Activated naive CD8-positive, alpha-beta T cell (primary cell): ENCODE measurements around the gene RCC1.
"Not testable (repeated sequence)": the region's sequence is repeated elsewhere in the genome, so short reads cannot be mapped to it uniquely, and the experiment has no call there.

Experiments
- H3K27ac Mint-ChIP-seq: one replicate; pipeline ENCODE4 v1.8.0; 2021; ENCODE audit warnings: mixed read lengths
- H3K27me3 Mint-ChIP-seq: one replicate; pipeline ENCODE4 v1.8.0; 2021; ENCODE audit warnings: mixed read lengths
- H3K36me3 Mint-ChIP-seq: one replicate; pipeline ENCODE4 v1.8.0; 2021; ENCODE audit warnings: mixed read lengths
- H3K4me1 Mint-ChIP-seq: one replicate; pipeline ENCODE4 v1.8.0; 2021; ENCODE audit warnings: low read depth, mixed read lengths
- H3K4me3 Mint-ChIP-seq: one replicate; pipeline ENCODE4 v1.8.0; 2021; ENCODE audit warnings: mild to moderate bottlenecking, mixed read lengths
- H3K9me3 Mint-ChIP-seq: one replicate; pipeline ENCODE4 v1.8.0; 2021; ENCODE audit warnings: low read depth, mixed read lengths

Gene RCC1

GRCh38 chr1:28519946-28520725, 14.3 kb downstream of the RCC1 start:
- H3K27me3 Mint-ChIP-seq, result no peaks in the 10 kb centered on the region
- H3K4me3 Mint-ChIP-seq, result peak overlapping the region; percentile 73
- H3K4me1 Mint-ChIP-seq, result peaks cover 29% of the 10 kb centered on the region
- H3K9me3 Mint-ChIP-seq, result no peaks in the 10 kb centered on the region
- H3K36me3 Mint-ChIP-seq, result peaks cover 18% of the 10 kb centered on the region
- no peak overlapping the region for H3K27ac Mint-ChIP-seq

- H3K27ac Mint-ChIP-seq, H3K27me3 Mint-ChIP-seq, H3K4me3 Mint-ChIP-seq, H3K9me3 Mint-ChIP-seq: not testable (repeated sequence)
- Mint-ChIP-seq H3K36me3 (peaks cover 18% of the 10 kb centered on the region), H3K4me1 (peaks cover 29% of the 10 kb centered on the region)
These were observed 15.0 kb downstream of the RCC1 start for GRCh38 chr1:28520796-28521195.

GRCh38 chr1:28521502-28522164, 15.8 kb downstream of the RCC1 start:
- H3K9me3 Mint-ChIP-seq, result no peaks in the 10 kb centered on the region
- H3K27me3 Mint-ChIP-seq, result no peaks in the 10 kb centered on the region
- H3K4me1 Mint-ChIP-seq, result peaks cover 28% of the 10 kb centered on the region
- peak overlapping the region; percentile 66 for H3K4me3 Mint-ChIP-seq
- H3K27ac Mint-ChIP-seq, result no peak overlapping the region
- H3K36me3 Mint-ChIP-seq, result peaks cover 18% of the 10 kb centered on the region

- H3K36me3 Mint-ChIP-seq, result peaks cover 18% of the 10 kb centered on the region
- H3K27me3 Mint-ChIP-seq, result not testable (repeated sequence)
These were observed 16.7 kb downstream of the RCC1 start for GRCh38 chr1:28522537-28522936.

DNA sequence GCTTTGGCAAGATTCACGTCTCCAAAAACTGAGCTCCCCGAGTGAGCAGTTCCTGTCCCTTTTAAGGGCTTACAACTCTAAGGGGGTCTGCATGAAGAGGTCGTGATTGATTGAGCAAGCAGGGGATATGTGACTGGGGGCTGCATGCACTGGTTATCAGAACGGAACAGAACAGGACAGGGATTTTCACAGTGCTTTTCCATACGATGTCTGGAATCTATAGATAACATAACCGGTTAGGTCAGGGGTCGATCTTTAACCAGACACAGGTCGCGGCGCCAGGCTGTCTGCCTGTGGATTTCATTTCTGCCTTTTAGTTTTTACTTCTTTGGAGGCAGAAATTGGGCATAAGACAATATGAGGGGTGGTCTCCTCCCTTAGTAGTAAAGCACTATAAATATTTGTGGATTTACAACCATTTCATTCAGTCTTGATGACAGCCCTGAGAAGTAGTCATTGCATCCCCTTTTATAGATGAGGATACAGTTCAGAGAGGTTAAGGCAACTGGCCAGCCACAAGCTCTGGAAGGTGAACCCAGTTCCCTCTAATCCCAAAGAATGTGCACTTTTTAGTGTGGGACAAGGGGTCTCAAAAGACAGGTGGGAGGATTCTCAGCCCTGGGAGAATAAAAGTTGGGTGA, 19.3 kb downstream of the RCC1 start:
- not testable (repeated sequence) for H3K27ac Mint-ChIP-seq, H3K27me3 Mint-ChIP-seq

More at GRCh38 chr1:28522537-28522936, 16.7 kb downstream of the RCC1 start:
- H3K4me3 Mint-ChIP-seq, H3K9me3 Mint-ChIP-seq, H3K27ac Mint-ChIP-seq: not testable (repeated sequence)
- peaks cover 22% of the 10 kb centered on the region for H3K4me1 Mint-ChIP-seq

GRCh38 chr1:28526886-28527285, 21.0 kb downstream of the RCC1 start:
- Mint-ChIP-seq H3K9me3 (no peaks in the 10 kb centered on the region), H3K36me3 (peaks cover 13% of the 10 kb centered on the region), H3K27ac (no peak overlapping the region), H3K27me3 (no peaks in the 10 kb centered on the region), H3K4me1 (peaks cover 4% of the 10 kb centered on the region), H3K4me3 (no peak overlapping the region)

More for the DNA sequence above, 19.3 kb downstream of the RCC1 start:
- Mint-ChIP-seq H3K36me3 (peaks cover 14% of the 10 kb centered on the region), H3K4me1 (peaks cover 11% of the 10 kb centered on the region)
- not testable (repeated sequence) for H3K9me3 Mint-ChIP-seq, H3K4me3 Mint-ChIP-seq

- no peaks in the 10 kb centered on the region for H3K27me3 Mint-ChIP-seq
- H3K27ac Mint-ChIP-seq, result no peak overlapping the region
- H3K4me1 Mint-ChIP-seq, result no peaks in the 10 kb centered on the region
- H3K36me3 Mint-ChIP-seq, result peaks cover 10% of the 10 kb centered on the region
- no peaks in the 10 kb centered on the region for H3K9me3 Mint-ChIP-seq
- no peak overlapping the region for H3K4me3 Mint-ChIP-seq
These were observed 24.6 kb downstream of the RCC1 start for GRCh38 chr1:28530456-28530855.

DNA sequence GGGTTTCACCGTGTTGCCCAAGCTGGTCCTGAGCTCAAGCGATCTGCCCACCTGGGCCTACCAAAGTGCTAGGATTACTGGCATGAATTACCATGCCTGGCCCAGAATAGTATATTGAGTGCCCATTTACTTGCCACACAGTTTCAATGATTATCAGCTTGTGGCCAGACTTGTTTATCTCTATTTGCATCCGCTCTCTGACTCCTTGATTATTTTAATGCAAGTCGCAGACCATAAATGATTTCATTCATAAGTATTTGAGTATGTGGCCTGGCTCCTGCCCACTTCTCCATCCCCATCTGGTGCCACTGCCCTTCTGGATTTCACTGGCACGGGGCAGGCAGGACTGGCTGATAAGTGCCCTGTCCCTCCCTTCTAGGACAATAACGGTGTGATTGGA, 28.8 kb downstream of the RCC1 start:
- H3K4me3 Mint-ChIP-seq, result no peak overlapping the region
- no peaks in the 10 kb centered on the region for H3K4me1 Mint-ChIP-seq
- H3K9me3 Mint-ChIP-seq, result no peaks in the 10 kb centered on the region
- H3K27ac Mint-ChIP-seq, result no peak overlapping the region
- H3K27me3 Mint-ChIP-seq, result no peaks in the 10 kb centered on the region
- peaks cover 10% of the 10 kb centered on the region for H3K36me3 Mint-ChIP-seq

DNA sequence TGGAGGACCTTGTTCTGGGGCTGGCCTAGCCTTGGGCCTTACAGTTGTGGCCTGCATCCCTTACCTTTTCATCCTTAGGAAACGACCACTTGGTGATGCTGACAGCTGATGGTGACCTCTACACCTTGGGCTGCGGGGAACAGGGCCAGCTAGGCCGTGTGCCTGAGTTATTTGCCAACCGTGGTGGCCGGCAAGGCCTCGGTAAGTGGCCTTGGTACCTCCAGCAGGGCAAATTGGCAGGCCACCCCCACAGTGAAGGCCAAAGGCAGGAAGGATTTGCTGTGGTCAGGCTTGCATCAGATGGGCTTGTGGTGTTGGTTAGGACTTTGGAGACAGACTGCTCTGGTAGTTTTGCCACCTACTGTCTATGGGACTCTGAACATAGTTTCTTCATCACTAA, 29.3 kb downstream of the RCC1 start:
- H3K9me3 Mint-ChIP-seq, result no peaks in the 10 kb centered on the region
- H3K27ac Mint-ChIP-seq, result no peak overlapping the region
- H3K4me1 Mint-ChIP-seq, result no peaks in the 10 kb centered on the region
- no peaks in the 10 kb centered on the region for H3K27me3 Mint-ChIP-seq
- H3K36me3 Mint-ChIP-seq, result peaks cover 10% of the 10 kb centered on the region
- no peak overlapping the region for H3K4me3 Mint-ChIP-seq

GRCh38 chr1:28537457-28538199, 31.8 kb downstream of the RCC1 start:
- Mint-ChIP-seq H3K4me3 (no peak overlapping the region), H3K4me1 (no peaks in the 10 kb centered on the region), H3K36me3 (peaks cover 6% of the 10 kb centered on the region)

GRCh38 chr1:28538286-28538685, 32.4 kb downstream of the RCC1 start:
- Mint-ChIP-seq H3K9me3 (no peaks in the 10 kb centered on the region), H3K4me1 (no peaks in the 10 kb centered on the region), H3K27ac (no peak overlapping the region), H3K27me3 (no peaks in the 10 kb centered on the region), H3K36me3 (peaks cover 6% of the 10 kb centered on the region), H3K4me3 (no peak overlapping the region)

More at GRCh38 chr1:28537457-28538199, 31.8 kb downstream of the RCC1 start:
- Mint-ChIP-seq H3K9me3 (no peaks in the 10 kb centered on the region), H3K27ac (no peak overlapping the region), H3K27me3 (no peaks in the 10 kb centered on the region)

DNA sequence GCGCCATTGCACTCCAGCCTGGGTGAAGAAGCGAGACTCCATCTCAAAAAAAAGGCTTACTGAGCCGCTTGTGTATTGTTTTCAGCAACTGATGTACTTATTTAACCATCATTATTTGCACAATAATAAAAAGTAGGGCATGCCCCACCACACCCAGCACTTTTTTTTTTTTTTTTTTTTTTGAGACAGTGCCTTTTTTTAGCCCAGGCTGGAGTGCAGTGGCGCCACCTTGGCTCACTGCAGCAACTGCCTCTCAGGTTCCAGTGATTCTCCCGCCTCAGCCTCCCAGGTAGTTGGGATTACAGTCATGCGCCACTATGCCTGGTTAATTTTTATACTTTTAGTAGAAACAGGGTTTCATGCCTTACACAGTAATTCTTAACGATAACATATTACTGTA, 34.8 kb downstream of the RCC1 start:
- Mint-ChIP-seq H3K4me3 (no peak overlapping the region), H3K9me3 (no peaks in the 10 kb centered on the region), H3K27me3 (no peaks in the 10 kb centered on the region), H3K27ac (no peak overlapping the region), H3K36me3 (no peaks in the 10 kb centered on the region), H3K4me1 (no peaks in the 10 kb centered on the region)

GRCh38 chr1:28541414-28542015, 35.7 kb downstream of the RCC1 start:
- not testable (repeated sequence) for H3K27me3 Mint-ChIP-seq, H3K4me1 Mint-ChIP-seq, H3K4me3 Mint-ChIP-seq, H3K36me3 Mint-ChIP-seq, H3K9me3 Mint-ChIP-seq, H3K27ac Mint-ChIP-seq

DNA sequence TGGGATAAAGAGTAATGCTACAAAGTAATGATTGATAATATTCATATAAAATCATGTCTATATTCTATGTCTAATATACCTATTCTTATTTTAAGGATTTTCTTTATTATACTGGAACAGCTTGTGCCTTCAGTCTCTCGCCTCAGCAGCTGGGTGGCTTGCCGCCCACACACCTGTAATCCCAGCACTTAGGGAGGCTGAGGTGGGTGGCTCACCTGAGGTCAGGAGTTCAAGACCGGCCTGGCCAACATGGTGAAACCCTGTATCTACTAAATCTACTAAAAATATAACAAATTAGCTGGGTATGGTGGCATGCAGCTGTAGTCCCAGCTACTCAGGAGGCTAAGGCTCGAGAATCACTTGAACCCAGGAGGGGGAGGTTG, 39.4 kb downstream of the RCC1 start:
- Mint-ChIP-seq H3K27me3 (no peaks in the 10 kb centered on the region), H3K4me1 (no peaks in the 10 kb centered on the region), H3K27ac (no peak overlapping the region), H3K4me3 (no peak overlapping the region), H3K9me3 (no peaks in the 10 kb centered on the region), H3K36me3 (no peaks in the 10 kb centered on the region)
